Glutamatergic neuron (in vitro differentiated cells): ENCODE data around the gene TNS3. TPM values are rescaled to one million over a fixed set of nuclear protein-coding genes. Genes with fewer than 3 reads are reported as not detected.
"Not testable (repeated sequence)": the region's sequence is repeated elsewhere in the genome, so short reads cannot be mapped to it uniquely, and the experiment has no call there.

ENCODE experiments used
- DNase-seq: peaks from one replicate; pipeline ENCODE4 v3.0.0; 2022
- H3K27ac Mint-ChIP-seq: one replicate; pipeline ENCODE4 v1.8.0; 2020; ENCODE audit warnings: mild to moderate bottlenecking, mixed read lengths, inconsistent platforms; ENCODE audit not compliant: unreplicated experiment
- H3K27me3 Mint-ChIP-seq: one replicate; pipeline ENCODE4 v1.8.0; 2020; ENCODE audit warnings: mild to moderate bottlenecking, moderate library complexity, mixed read lengths, inconsistent platforms; ENCODE audit not compliant: unreplicated experiment
- H3K36me3 Mint-ChIP-seq: one replicate; pipeline ENCODE4 v1.8.0; 2020; ENCODE audit warnings: mild to moderate bottlenecking, mixed read lengths, inconsistent platforms; ENCODE audit not compliant: unreplicated experiment
- H3K4me1 Mint-ChIP-seq: one replicate; pipeline ENCODE4 v1.8.0; 2020; ENCODE audit warnings: mild to moderate bottlenecking, low read depth, mixed read lengths, inconsistent platforms; ENCODE audit not compliant: unreplicated experiment
- H3K4me3 Mint-ChIP-seq: one replicate; pipeline ENCODE4 v1.8.0; 2020; ENCODE audit warnings: mild to moderate bottlenecking, mixed read lengths, inconsistent platforms; ENCODE audit not compliant: unreplicated experiment
- H3K9me3 Mint-ChIP-seq: one replicate; pipeline ENCODE4 v1.8.0; 2020; ENCODE audit warnings: mild to moderate bottlenecking, moderate library complexity, mixed read lengths, inconsistent platforms; ENCODE audit not compliant: unreplicated experiment
- CTCF ChIP-seq: fragments of 200-600 bp; sonication (generic); IDR thresholded peaks from one replicate; pipeline ENCODE4 v1.5.0; 2021; ENCODE audit not compliant: partially characterized antibody, unreplicated experiment
- total RNA-seq: library from RNA; stranded (reverse); fragmentation: NEBNext Ultra II Directional; extraction: Animal tissue kit (Norgen Biotek cat#: 25700); gene quantifications from one replicate; pipeline ENCODE4 v1.2.1, GENCODE V29; 2021; ENCODE audit not compliant: unreplicated experiment

TNS3 gene
- total RNA-seq, 1 donor from 2014 or later: 3.8 TPM

- no peak overlapping the region for H3K27ac Mint-ChIP-seq
- no peak for TF ChIP-seq CTCF
- H3K36me3 Mint-ChIP-seq: peaks cover 5% of the 10 kb centered on the region
- peaks cover 23% of the 10 kb centered on the region for H3K27me3 Mint-ChIP-seq
- H3K9me3 Mint-ChIP-seq: peaks cover 5% of the 10 kb centered on the region
- H3K4me3 Mint-ChIP-seq: peak overlapping the region; percentile 43
- peaks cover 24% of the 10 kb centered on the region for H3K4me1 Mint-ChIP-seq
- DNase-seq: peak; percentile 33
Measured at GRCh38 chr7:47543714-47544113, 38.2 kb downstream of the TNS3 start.

- H3K4me1 Mint-ChIP-seq: peaks cover 24% of the 10 kb centered on the region
- H3K4me3 Mint-ChIP-seq: no peak overlapping the region
- no peak for DNase-seq
- no peak for TF ChIP-seq CTCF
- H3K27ac Mint-ChIP-seq: no peak overlapping the region
- peaks cover 7% of the 10 kb centered on the region for H3K9me3 Mint-ChIP-seq
- peaks cover 5% of the 10 kb centered on the region for H3K36me3 Mint-ChIP-seq
- H3K27me3 Mint-ChIP-seq: peaks cover 22% of the 10 kb centered on the region
Measured at GRCh38 chr7:47543056-47543455, 38.9 kb downstream of the TNS3 start.

GRCh38 chr7:47542051-47542450 lies 39.9 kb downstream of the TNS3 start:
- TF ChIP-seq CTCF: no peak
- Mint-ChIP-seq H3K27me3 (peaks cover 27% of the 10 kb centered on the region), H3K27ac (no peak overlapping the region), H3K36me3 (peaks cover 5% of the 10 kb centered on the region), H3K9me3 (peaks cover 7% of the 10 kb centered on the region), H3K4me1 (peaks cover 24% of the 10 kb centered on the region), H3K4me3 (no peak overlapping the region)
- DNase-seq: no peak

- not testable (repeated sequence) for H3K9me3 Mint-ChIP-seq, H3K36me3 Mint-ChIP-seq, H3K27ac Mint-ChIP-seq, DNase-seq, H3K4me3 Mint-ChIP-seq
- H3K4me1 Mint-ChIP-seq: peaks cover 24% of the 10 kb centered on the region
- peaks cover 30% of the 10 kb centered on the region for H3K27me3 Mint-ChIP-seq
Measured at GRCh38 chr7:47541485-47541884, 40.4 kb downstream of the TNS3 start.

GRCh38 chr7:47540387-47541350 lies 41.2 kb downstream of the TNS3 start:
- Mint-ChIP-seq H3K4me3 (no peak overlapping the region), H3K27me3 (peaks cover 34% of the 10 kb centered on the region)

More at GRCh38 chr7:47540387-47541350, 41.2 kb downstream of the TNS3 start:
- H3K4me1 Mint-ChIP-seq: peaks cover 25% of the 10 kb centered on the region
- H3K27ac Mint-ChIP-seq: no peak overlapping the region
- H3K36me3 Mint-ChIP-seq: peaks cover 5% of the 10 kb centered on the region
- H3K9me3 Mint-ChIP-seq: peaks cover 7% of the 10 kb centered on the region
- TF ChIP-seq CTCF: no peak
- no peak for DNase-seq
